NK-92 (cell line): ENCODE measurements around the gene NFIB.

Source experiments
- DNase-seq: peaks from one replicate; lab custom pipeline; 2025; ENCODE audit not compliant: unreplicated experiment; lab: John Stamatoyannopoulos, UW

NFIB gene

GRCh38 chr9:14218253-14218652 lies 95.7 kb downstream of the NFIB start:
- no peak for DNase-seq

GRCh38 chr9:14216612-14217194 lies 97.2 kb downstream of the NFIB start:
- no peak for DNase-seq

GRCh38 chr9:14215614-14216013 lies 98.3 kb downstream of the NFIB start:
- DNase-seq = no peak

- DNase-seq = no peak
Observed at GRCh38 chr9:14214693-14215092, 99.2 kb downstream of the NFIB start.

GRCh38 chr9:14214065-14214684 lies 99.8 kb downstream of the NFIB start:
- no peak for DNase-seq

GRCh38 chr9:14213504-14213903 lies 100.4 kb downstream of the NFIB start:
- DNase-seq = no peak

- no peak for DNase-seq
Observed at GRCh38 chr9:14212697-14213420, 101.1 kb downstream of the NFIB start.

GRCh38 chr9:14212077-14212476 lies 101.9 kb downstream of the NFIB start:
- DNase-seq = no peak

- DNase-seq = no peak
Observed at GRCh38 chr9:14211564-14211963, 102.4 kb downstream of the NFIB start.

GRCh38 chr9:14210428-14210827 lies 103.5 kb downstream of the NFIB start:
- DNase-seq = no peak

GRCh38 chr9:14209399-14210345 lies 104.3 kb downstream of the NFIB start:
- DNase-seq = no peak

- no peak for DNase-seq
Observed at GRCh38 chr9:14207352-14207995, 106.5 kb downstream of the NFIB start.

GRCh38 chr9:14205463-14205862 lies 108.5 kb downstream of the NFIB start:
- DNase-seq = no peak

- no peak for DNase-seq
Observed at GRCh38 chr9:14203356-14204056, 110.4 kb downstream of the NFIB start.

GRCh38 chr9:14198841-14199455 lies 115.0 kb downstream of the NFIB start:
- DNase-seq = no peak

- no peak for DNase-seq
Observed at GRCh38 chr9:14198047-14198840, 115.7 kb downstream of the NFIB start.

- no peak for DNase-seq
Observed at GRCh38 chr9:14197325-14197858, 116.5 kb downstream of the NFIB start.

- no peak for DNase-seq
Observed at GRCh38 chr9:14193328-14193990, 120.5 kb downstream of the NFIB start.
